Upper lobe of left lung (tissue), 6 donors: ENCODE measurements around the gene TCF25. TPM values are rescaled to one million over a fixed set of nuclear protein-coding genes. Genes with fewer than 3 reads are reported as not detected.

Experiments
- ATAC-seq, 2 donors: fragments of 200-7000 bp; cut with Tn5 transposase; one replicate each; pipeline ENCODE4 v1.9.1; 2022; ENCODE audit warnings: mild to moderate bottlenecking in 2 of 2, moderate library complexity in 2 of 2; ENCODE audit not compliant: low FRiP score in 2 of 2
- DNase-seq, 2 donors: peaks; one replicate each; pipeline ENCODE4 v3.0.0-alpha.2; 2019 to 2020
- H3K27ac ChIP-seq, 4 donors: fragments of 200-600 bp; sonication (generic); one replicate each; pipeline ENCODE4 v1.5.1; 2016 to 2019
- H3K27me3 ChIP-seq, 4 donors: fragments of 200-600 bp; sonication (generic); one replicate each; pipeline ENCODE4 v1.5.1; 2017 to 2019
- H3K36me3 ChIP-seq, 4 donors: fragments of 200-600 bp; sonication (generic); one replicate each; pipeline ENCODE4 v1.5.1; 2016 to 2019
- H3K4me1 ChIP-seq, 4 donors: fragments of 200-600 bp; sonication (generic); one replicate each; pipeline ENCODE4 v1.5.1; 2018 to 2019
- H3K4me3 ChIP-seq, 4 donors: fragments of 200-600 bp; sonication (generic); one replicate each; pipeline ENCODE4 v1.5.1; 2017 to 2019; ENCODE audit warnings: mild to moderate bottlenecking in 2 of 4, moderate library complexity in 1 of 4
- H3K9me3 ChIP-seq, 4 donors: fragments of 200-600 bp; sonication (generic); one replicate each; pipeline ENCODE4 v1.5.1; 2018 to 2019
- EP300 ChIP-seq, 4 donors: sonication (generic); formaldehyde crosslinking; IDR thresholded peaks; one replicate each; pipeline ENCODE4 v1.5.1; 2017; ENCODE audit warnings: antibody characterized with exemption in 4 of 4, control low read depth in 2 of 4
- POLR2A ChIP-seq, 4 donors: fragments of 450-650 bp; IDR thresholded peaks; one replicate each; pipeline ENCODE4 v1.5.1; 2016 to 2017; ENCODE audit warnings: antibody characterized with exemption in 4 of 4, mild to moderate bottlenecking in 2 of 4
- POLR2AphosphoS5 ChIP-seq, 2 donors: sonication (generic); formaldehyde crosslinking; IDR thresholded peaks; one replicate each; pipeline ENCODE4 v1.5.1; 2017; ENCODE audit warnings: antibody characterized with exemption in 2 of 2
- WGBS, 2 donors: methylation state at CpG; one replicate each; pipeline ENCODE4 v1.1.5; 2017 to 2018; 5-methylcytosine and 5-hydroxymethylcytosine counted together
- total RNA-seq, 6 donors: library from RNA; depleted of rRNA in 4 of 6; stranded (reverse); fragments of >200 nt in 4 of 6; gene quantifications; one replicate each; pipeline versions ENCODE4 v1.1.0 to v1.2.1, GENCODE V29; 2016 to 2021
- TF ChIP-seq, protein P1 (sequence below), 6 experiments: fragments of 450-650 bp in 4 of 6; fragments of 200-600 bp in 2 of 6; sonication (generic) in 2 of 6; IDR thresholded peaks; one replicate each; pipeline ENCODE4 v1.5.1; 2016 to 2019; ENCODE audit warnings: antibody characterized with exemption in 6 of 6
- donor health status: DM: no; HTN: no; CAD: no; lungs with moderate emphysema.
- donor health status: DM: no; HTN: yes; CAD: no; lungs with severe emphysema.

Gene TCF25
- total RNA-seq, 6 donors from 2014 or later = 132 to 1,060 (median 211) TPM

DNA sequence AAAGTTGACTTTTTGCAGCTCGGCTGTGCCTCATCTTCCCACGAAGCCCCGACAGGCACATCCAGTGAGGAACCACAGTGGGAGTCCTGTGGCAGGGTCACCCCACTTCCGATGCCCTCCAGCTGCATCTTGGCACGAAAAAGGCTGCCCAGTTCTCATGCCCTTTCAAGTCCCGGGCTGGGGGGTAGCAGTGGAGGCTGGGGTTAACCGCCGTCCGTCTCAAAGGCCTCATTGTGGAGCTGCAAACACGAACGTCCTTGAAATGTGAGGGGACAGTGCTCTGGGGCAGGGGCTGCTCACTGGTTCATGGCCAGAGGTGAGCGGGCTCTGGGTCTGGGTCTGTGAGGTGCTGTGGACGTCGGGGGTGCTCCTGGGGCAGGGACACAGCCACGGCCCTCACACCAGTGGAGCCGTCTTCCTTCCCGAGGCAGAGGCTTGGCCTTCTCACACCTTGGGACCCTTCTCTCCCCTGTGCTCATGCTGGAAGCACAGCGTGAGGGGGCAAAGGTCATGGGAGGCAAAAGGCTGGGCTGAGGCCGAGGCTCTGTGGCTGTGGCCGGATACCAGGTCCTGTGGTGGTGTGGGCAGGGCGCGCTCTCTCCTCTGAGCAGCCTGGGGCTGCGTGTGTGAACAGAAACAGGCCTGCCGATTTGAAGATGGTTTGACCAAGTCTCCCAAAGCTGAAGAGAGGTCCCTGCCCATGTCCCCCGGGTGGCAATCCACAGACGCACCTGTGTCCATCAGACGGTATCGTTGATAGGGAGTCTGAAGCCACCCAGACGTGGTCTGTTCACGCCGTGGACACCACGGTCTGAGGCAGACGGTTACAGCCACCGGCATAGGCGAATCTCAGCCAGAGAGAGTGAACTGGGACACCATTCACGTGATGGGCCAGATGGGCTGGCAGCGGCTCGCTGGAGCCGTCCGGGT, 42.2 kb downstream of the TCF25 start:
- Histone ChIP-seq H3K9me3 (no peaks in the 10 kb centered on the region), H3K4me1 (peaks cover 18 to 22% (median 20%) of the 10 kb centered on the region in 4 donors), H3K36me3 (peaks cover 0 to 23% (median 14%) of the 10 kb centered on the region in 4 donors), H3K27ac (no peak overlapping the region), H3K27me3 (no peaks in the 10 kb centered on the region), H3K4me3 (no peak overlapping the region)
- DNase-seq (peak in 1 of 2 donors; percentile 69), ATAC-seq (no peak)
- WGBS, 2 donors = 74 to 79% methylated on average over 27 to 40 of the region's 40 CpGs
- no peak for TF ChIP-seq EP300 (IDR thresholded peaks at IDR 0.05)
- no peak for TF ChIP-seq POLR2A (IDR thresholded peaks at IDR 0.05)
- TF ChIP-seq POLR2AphosphoS5 (IDR thresholded peaks at IDR 0.05) = no peak

DNA sequence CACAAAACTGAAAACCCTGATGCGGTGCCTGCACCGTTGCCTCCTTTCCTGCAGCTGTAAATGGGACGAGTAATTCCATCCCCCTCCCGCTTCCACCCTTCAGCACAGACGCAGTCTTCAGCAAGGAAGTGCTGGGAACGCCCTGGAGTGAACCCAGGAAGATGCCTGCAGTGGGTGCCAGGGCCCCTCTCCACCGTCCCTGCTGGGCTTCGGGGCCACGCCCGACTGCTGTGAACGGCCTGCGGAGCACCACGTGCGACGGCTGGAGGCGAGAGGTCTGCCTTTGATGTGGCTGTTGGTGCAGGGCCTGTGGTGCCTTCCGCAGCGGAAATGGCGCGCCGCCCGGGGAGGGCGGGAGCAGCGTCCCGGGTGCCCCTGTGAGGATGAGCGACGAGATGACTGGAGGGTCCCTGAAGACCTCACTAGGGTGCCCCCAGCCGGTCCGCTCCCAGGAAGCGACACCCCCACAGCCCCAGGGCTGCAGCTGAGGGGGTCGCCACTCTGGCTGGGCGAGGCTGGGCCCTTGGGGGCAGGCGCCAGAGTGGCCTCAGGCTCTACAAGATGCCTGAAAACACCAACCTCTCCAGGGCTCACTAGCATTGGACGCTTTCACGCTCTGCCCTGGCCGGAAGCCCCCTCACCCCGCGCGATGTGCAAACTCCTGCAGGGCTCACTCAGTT, 44.5 kb downstream of the TCF25 start:
- Histone ChIP-seq H3K9me3 (no peaks in the 10 kb centered on the region), H3K36me3 (peaks cover 0 to under 1% (median 0%) of the 10 kb centered on the region in 4 donors), H3K4me3 (peak overlapping the region in 3 of 4 donors; percentile 26 to 40 (median 38)), H3K4me1 (peaks cover 34 to 44% (median 41%) of the 10 kb centered on the region in 4 donors), H3K27me3 (peaks cover 0 to 9% (median 4%) of the 10 kb centered on the region in 4 donors), H3K27ac (peak overlapping the region in 2 of 4 donors; percentile 31 to 35)
- no peak for TF ChIP-seq EP300 (IDR thresholded peaks at IDR 0.05)
- TF ChIP-seq POLR2A (IDR thresholded peaks at IDR 0.05) = no peak
- TF ChIP-seq, protein P1, sequence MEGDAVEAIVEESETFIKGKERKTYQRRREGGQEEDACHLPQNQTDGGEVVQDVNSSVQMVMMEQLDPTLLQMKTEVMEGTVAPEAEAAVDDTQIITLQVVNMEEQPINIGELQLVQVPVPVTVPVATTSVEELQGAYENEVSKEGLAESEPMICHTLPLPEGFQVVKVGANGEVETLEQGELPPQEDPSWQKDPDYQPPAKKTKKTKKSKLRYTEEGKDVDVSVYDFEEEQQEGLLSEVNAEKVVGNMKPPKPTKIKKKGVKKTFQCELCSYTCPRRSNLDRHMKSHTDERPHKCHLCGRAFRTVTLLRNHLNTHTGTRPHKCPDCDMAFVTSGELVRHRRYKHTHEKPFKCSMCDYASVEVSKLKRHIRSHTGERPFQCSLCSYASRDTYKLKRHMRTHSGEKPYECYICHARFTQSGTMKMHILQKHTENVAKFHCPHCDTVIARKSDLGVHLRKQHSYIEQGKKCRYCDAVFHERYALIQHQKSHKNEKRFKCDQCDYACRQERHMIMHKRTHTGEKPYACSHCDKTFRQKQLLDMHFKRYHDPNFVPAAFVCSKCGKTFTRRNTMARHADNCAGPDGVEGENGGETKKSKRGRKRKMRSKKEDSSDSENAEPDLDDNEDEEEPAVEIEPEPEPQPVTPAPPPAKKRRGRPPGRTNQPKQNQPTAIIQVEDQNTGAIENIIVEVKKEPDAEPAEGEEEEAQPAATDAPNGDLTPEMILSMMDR (IDR thresholded peaks at IDR 0.05) = peak in 1 of 6 experiments; percentile 9
- peak; percentile 87 to 88 for TF ChIP-seq POLR2AphosphoS5 (IDR thresholded peaks at IDR 0.05)
- peak; percentile 58 to 75 for ATAC-seq
- WGBS, 2 donors = 0 to 5% methylated on average over 2 to 19 of the region's 39 CpGs
- DNase-seq = peak; percentile 90 to 95

DNA sequence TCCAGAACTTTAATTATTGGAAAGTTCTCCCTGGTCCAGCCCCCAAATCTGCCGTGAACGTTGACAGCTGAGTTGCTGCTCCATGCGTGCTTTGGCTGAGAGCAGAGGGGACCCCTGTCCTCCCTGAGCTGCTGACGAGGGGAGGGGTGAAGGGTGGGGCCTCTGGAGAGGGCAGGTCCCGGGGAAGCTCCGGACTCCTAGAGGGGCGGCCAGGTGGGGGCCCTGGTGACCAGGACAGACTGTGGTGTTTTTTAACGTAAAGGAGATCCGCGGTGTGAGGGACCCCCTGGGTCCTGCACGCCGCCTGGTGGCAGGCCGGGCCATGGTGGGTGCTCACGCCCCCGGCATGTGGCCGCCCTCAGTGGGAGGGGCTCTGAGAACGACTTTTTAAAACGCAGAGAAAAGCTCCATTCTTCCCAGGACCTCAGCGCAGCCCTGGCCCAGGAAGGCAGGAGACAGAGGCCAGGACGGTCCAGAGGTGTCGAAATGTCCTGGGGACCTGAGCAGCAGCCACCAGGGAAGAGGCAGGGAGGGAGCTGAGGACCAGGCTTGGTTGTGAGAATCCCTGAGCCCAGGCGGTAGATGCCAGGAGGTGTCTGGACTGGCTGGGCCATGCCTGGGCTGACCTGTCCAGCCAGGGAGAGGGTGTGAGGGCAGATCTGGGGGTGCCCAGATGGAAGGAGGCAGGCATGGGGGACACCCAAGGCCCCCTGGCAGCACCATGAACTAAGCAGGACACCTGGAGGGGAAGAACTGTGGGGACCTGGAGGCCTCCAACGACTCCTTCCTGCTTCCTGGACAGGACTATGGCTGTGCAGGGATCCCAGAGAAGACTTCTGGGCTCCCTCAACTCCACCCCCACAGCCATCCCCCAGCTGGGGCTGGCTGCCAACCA, 45.3 kb downstream of the TCF25 start, which contains the start of gene MC1R:
Gene MC1R, plus strand, starts transcription at position 410 of the 895 bp plus-strand sequence. Its CDS starts 397 bp downstream, at position 807.
- peaks cover 41 to 52% (median 47%) of the 10 kb centered on the region in 4 donors for H3K4me1 ChIP-seq
- peak in 1 of 2 donors; percentile 82 for DNase-seq

DNA sequence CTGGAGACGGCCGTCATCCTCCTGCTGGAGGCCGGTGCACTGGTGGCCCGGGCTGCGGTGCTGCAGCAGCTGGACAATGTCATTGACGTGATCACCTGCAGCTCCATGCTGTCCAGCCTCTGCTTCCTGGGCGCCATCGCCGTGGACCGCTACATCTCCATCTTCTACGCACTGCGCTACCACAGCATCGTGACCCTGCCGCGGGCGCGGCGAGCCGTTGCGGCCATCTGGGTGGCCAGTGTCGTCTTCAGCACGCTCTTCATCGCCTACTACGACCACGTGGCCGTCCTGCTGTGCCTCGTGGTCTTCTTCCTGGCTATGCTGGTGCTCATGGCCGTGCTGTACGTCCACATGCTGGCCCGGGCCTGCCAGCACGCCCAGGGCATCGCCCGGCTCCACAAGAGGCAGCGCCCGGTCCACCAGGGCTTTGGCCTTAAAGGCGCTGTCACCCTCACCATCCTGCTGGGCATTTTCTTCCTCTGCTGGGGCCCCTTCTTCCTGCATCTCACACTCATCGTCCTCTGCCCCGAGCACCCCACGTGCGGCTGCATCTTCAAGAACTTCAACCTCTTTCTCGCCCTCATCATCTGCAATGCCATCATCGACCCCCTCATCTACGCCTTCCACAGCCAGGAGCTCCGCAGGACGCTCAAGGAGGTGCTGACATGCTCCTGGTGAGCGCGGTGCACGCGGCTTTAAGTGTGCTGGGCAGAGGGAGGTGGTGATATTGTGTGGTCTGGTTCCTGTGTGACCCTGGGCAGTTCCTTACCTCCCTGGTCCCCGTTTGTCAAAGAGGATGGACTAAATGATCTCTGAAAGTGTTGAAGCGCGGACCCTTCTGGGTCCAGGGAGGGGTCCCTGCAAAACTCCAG, 46.4 kb downstream of the TCF25 start:
- no peak overlapping the region for H3K4me3 ChIP-seq
- 88 to 90% methylated on average over 49 to 52 of the region's 52 CpGs for WGBS, 2 donors
- ATAC-seq (no peak), DNase-seq (peak in 1 of 2 donors; percentile 85)
- H3K36me3 ChIP-seq = no peaks in the 10 kb centered on the region
- TF ChIP-seq POLR2A (IDR thresholded peaks at IDR 0.05) = no peak
- TF ChIP-seq EP300 (IDR thresholded peaks at IDR 0.05) = no peak
- TF ChIP-seq, protein P1 (IDR thresholded peaks at IDR 0.05) = no peak
- no peak for TF ChIP-seq POLR2AphosphoS5 (IDR thresholded peaks at IDR 0.05)
- peaks cover 0 to 27% (median 21%) of the 10 kb centered on the region in 4 donors for H3K27me3 ChIP-seq
- H3K9me3 ChIP-seq = no peaks in the 10 kb centered on the region
- H3K27ac ChIP-seq = no peak overlapping the region
- H3K4me1 ChIP-seq = peaks cover 47 to 63% (median 55%) of the 10 kb centered on the region in 4 donors

More for the DNA sequence above, 45.3 kb downstream of the TCF25 start, which contains the start of gene MC1R:
- Histone ChIP-seq H3K36me3 (no peaks in the 10 kb centered on the region), H3K4me3 (peak within 1 kb of the TSS in 3 of 4 donors; percentile 26 to 40 (median 38)), H3K27ac (peak within 1 kb of the TSS in 2 of 4 donors; percentile 31 to 35), H3K27me3 (peaks cover 0 to 16% (median 12%) of the 10 kb centered on the region in 4 donors), H3K9me3 (no peaks in the 10 kb centered on the region)
- ATAC-seq = no peak
- TF ChIP-seq, protein P1 (IDR thresholded peaks at IDR 0.05) = peak in 5 of 6 experiments; percentile 11 to 41 (median 26)
- TF ChIP-seq EP300 (IDR thresholded peaks at IDR 0.05) = no peak
- 11 to 16% methylated on average over 5 to 23 of the region's 23 CpGs for WGBS, 2 donors
